Tongue (tissue), 2 donors: ENCODE data around the gene MYLK2. TPM values are rescaled to one million over a fixed set of nuclear protein-coding genes. Genes with fewer than 3 reads are reported as not detected.

Experiments
- DNase-seq: peaks from one replicate; pipeline ENCODE4 v3.0.0-alpha.2; 2015
- total RNA-seq: library from RNA; depleted of rRNA; stranded (reverse); fragments of >200 nt; gene quantifications from one replicate; pipeline ENCODE4 v1.2.3, GENCODE V29; 2014

The MYLK2 gene
- total RNA-seq, 1 donor from 2014 or later, result 55.9 TPM

- no peak for DNase-seq
These were observed 39.0 kb downstream of the MYLK2 start for GRCh38 chr20:31857861-31858759.

- DNase-seq, result no peak
These were observed 39.6 kb downstream of the MYLK2 start for GRCh38 chr20:31858760-31859083.

- no peak for DNase-seq
These were observed 40.3 kb downstream of the MYLK2 start for GRCh38 chr20:31859266-31859997.

- DNase-seq, result no peak
These were observed 40.8 kb downstream of the MYLK2 start for GRCh38 chr20:31859998-31860380.

GRCh38 chr20:31860390-31861134, 41.4 kb downstream of the MYLK2 start:
- DNase-seq, result peak; percentile 37

DNA sequence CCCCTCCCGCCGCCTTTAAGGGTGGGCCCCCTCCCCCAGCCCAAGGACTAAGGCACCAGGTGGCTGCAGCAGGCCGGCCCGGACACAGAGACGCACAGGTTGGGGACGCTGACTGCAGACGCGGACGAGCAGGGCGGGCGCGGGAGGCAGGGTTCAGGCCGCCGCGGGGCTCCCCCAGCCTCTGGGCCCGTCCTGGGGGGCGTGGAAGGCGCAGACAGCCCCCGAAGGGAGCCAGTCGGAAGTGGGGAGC, 41.9 kb downstream of the MYLK2 start:
- DNase-seq, result no peak

GRCh38 chr20:31861385-31862156, 42.4 kb downstream of the MYLK2 start:
- DNase-seq, result peak; percentile 81

DNA sequence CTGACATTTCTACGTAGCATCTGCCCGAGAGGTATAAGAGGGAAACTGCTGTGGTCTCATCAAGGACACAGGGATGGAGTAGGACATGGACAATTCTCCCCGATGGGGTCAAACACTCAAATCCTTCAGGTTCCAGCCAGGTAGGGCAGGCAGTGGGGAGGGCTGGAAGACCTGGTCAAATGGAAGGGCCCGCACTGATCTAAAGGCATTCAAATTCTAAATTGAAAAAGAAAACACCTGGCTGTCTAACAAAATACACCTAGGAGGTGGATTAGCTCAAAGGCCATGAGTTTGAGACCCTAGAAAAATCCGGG, 43.0 kb downstream of the MYLK2 start:
- DNase-seq, result no peak

- no peak for DNase-seq
These were observed 43.4 kb downstream of the MYLK2 start for GRCh38 chr20:31862506-31862905.

GRCh38 chr20:31863296-31864085, 44.3 kb downstream of the MYLK2 start:
- no peak for DNase-seq

- no peak for DNase-seq
These were observed 45.6 kb downstream of the MYLK2 start for GRCh38 chr20:31864521-31865400.

GRCh38 chr20:31866221-31866620, 47.1 kb downstream of the MYLK2 start:
- DNase-seq, result no peak

DNA sequence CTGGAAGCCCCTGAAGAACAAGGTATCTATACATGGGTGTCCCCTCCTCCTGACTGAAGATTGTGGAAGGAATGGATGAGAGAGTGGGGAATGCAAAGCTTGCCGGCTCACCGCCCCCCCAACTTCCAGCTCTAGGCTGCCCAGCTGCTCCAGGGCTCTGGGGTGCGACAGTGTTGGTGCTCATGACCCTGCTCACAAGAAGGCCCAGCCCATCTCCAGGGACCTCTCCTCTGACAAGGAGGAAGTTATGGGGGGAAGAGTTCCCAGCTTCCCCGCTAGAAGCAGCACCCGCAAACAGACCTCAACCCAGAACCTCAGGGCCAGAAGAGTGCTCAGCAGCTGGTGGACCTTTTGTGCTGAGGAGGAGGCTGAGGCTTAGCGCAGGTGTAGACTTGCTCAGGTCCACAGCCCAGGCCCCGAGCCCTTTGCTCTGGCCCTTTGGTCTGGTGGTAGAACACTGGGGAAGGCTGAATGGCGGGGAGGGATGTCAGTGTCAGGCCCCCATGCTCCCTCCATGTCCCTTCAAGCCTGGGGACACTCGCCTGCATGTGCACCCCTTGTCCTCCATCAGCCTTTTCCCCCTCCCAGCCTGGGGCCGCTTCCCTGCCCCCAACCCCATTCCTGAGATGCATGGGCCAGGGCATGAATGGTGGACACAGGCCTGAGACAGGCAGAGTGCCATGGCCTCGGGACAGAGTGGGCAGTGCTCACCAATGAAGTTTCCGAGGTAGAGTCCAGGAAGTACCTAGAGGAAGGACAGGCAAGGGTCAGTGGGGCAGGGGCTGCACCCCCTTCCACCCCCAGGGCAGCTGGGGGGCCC, 49.9 kb downstream of the MYLK2 start:
- DNase-seq, result no peak

DNA sequence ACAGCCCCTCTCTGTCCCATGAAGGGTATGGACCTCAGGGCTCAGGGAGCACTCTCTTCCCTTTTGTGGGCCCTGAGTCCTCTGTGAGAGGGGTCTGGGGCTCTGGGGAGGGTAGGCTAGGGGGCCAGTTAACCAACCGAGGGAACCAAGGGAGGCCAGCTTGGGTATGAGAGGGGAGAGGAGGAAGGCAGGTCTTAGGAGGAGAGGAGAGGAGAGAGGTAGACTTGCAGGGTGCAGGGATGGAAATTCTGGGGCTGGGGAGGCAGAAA, 50.5 kb downstream of the MYLK2 start:
- DNase-seq, result no peak

DNA sequence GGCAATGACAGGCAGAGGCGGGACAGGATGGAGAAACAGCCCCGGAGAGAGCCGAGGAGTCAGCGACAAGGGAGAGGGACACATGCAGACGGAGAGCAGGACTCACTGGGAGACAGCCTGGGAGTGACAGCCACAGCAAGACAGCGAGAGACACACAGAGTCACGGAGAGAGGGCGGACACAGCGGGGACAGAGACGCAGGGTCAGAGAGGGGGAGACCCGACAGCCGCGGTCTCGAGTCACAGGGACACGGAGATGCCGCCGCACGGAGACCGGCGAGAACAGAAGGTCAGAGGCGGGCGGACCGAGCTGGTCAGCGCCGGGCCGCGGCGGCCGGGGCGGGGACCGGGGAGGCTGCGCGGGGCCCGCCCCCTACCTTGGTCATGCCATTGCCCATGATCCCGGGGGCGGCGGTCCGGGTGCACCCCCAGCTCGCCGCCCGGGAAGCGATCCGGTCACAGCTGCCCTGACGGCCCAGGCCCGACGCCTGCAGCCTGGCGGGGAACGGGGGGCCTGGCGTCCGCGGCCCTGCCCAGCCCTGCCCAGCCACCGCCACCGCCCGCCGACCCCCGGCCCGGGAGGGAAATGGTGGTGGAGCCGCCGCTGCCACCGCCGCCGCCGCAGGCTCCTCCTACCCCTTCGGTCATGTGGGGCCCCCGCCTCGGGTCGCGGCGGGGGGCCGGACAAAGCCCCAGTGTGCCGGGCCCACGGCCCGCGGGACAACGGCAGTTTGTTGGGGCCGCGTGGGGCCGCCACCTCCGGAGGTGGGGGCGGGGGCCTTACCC, 51.0 kb downstream of the MYLK2 start, which contains the start of the genes DUSP15 and TTLL9:
DUSP15 (minus strand) TSS at position 586 of the 784 bp plus-strand sequence; CDS start at position 396, 190 bp downstream.
TTLL9 (plus strand) TSS at position 693 of the 784 bp plus-strand sequence. CDS start 493 bp downstream, outside the sequence.
- DNase-seq, result peak; percentile 39

DNA sequence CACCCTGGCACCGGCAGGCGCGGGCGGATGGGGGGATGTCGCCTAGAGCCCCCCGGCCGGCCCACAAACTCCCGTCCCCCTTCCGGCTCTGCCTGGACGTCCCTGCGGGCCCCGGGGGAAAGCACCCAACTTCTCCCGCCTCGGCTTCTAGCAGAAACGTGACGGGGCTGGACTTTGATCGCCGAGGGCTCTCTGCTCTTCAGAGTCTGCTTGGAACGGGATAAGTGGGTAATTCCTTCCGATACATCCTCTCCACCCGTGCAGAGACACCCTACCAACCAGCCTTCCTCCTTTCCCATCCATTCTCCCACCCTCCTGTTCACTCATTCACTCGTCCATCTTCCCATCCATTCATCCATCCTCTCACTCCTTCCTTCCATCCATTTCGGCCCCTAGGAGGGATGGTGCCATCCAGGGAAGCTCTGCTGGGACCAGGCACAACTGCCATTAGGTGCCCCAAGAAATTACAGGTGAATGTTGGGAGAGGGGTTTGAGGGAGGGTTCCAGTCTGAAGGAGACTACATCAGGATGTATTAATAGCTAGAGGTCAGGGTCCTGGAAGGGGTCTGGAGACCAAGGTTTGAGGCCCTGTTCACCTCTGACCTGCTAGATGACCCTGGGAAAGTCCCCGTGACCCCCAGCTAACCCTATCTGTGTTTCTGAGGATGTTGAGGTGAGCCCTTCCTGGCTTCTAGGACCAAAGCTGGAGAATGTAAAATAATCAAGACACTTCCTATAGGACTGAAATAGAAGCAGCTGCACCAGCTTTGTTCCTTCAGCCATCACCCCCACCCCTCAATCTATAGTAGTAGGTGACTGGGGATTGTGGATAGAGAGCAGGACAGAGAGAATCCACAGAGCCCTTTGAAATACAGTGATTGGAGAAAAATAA, 51.8 kb downstream of the MYLK2 start:
- DNase-seq, result no peak

DNA sequence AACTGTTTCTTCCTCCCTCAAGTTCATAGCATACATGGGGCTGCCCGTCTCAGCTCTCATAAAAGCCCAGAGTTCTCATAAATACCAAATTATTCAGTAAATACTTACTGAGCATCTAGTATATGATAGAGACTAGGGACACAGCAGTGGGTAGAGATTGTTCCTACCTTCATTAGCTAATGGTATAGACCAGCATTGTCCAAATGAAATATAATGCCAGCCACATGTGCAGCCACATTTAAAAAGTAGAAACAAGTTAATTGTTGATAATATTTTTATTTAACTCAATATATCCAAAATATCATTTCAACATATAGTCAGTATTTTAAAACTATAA, 52.4 kb downstream of the MYLK2 start:
- DNase-seq, result no peak

DNA sequence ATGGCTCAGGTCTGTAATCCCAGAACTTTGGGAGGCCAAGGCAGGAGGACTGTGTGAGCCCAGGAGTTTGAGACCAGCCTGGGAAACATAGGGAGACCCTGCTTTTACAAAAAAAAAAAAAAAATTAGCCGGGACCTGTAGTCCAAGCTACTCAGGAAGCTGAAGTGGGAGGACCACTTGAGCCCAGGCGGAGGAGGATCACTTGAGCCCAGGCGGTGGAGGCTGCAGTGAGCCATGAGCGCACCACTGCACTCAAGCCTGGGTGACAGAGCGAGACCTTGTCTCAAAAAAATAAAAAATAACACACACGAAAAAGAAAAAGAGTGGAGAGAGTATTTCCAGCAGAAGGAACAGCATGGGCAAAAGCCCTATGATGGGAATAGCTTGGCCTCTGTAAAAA, 53.2 kb downstream of the MYLK2 start:
- DNase-seq, result no peak
